Mesendoderm (in vitro differentiated cells): ENCODE data around the gene PTPRG.
A peak's percentile ranks its signal among the peaks of the same experiment; 100 is the strongest.
"Not testable (repeated sequence)": the region's sequence is repeated elsewhere in the genome, so short reads cannot be mapped to it uniquely, and the experiment has no call there.

Experiments used
- DNase-seq: peaks from one replicate; pipeline ENCODE4 v3.0.0; 2013
- H2AK5ac ChIP-seq: 2 replicates; pipeline ENCODE4 v1.6.1; 2013; ENCODE audit warnings: low read length, inconsistent platforms
- H2BK120ac ChIP-seq: 2 replicates; pipeline ENCODE4 v1.6.1; 2013; ENCODE audit warnings: low read depth, mild to moderate bottlenecking, low read length, moderate library complexity, mixed read lengths
- H2BK15ac ChIP-seq: replicated peaks from 2 replicates; pipeline ENCODE4 v1.6.1; 2013; ENCODE audit warnings: low read depth, mild to moderate bottlenecking, moderate library complexity
- H2BK5ac ChIP-seq: 2 replicates; pipeline ENCODE4 v1.6.1; 2013; ENCODE audit warnings: low read length, inconsistent platforms
- H3K18ac ChIP-seq: 2 replicates; pipeline ENCODE4 v1.6.1; 2013; ENCODE audit warnings: mild to moderate bottlenecking, low read length, mixed read lengths
- H3K23ac ChIP-seq: one replicate; pipeline ENCODE4 v1.6.1; 2013; ENCODE audit warnings: low read length
- H3K27ac ChIP-seq: 2 replicates; pipeline ENCODE4 v1.5.1; 2013; ENCODE audit warnings: low read depth, mild to moderate bottlenecking, inconsistent platforms, low read length, moderate library complexity
- H3K27me3 ChIP-seq: 2 replicates; pipeline ENCODE4 v1.6.1; 2013; ENCODE audit warnings: low read length, control low read depth, mild to moderate bottlenecking, inconsistent platforms; ENCODE audit not compliant: insufficient read depth, poor library complexity
- H3K36me3 ChIP-seq: 2 replicates; pipeline ENCODE4 v1.6.1; 2013; ENCODE audit warnings: low read length, inconsistent platforms; ENCODE audit not compliant: control insufficient read depth, insufficient read depth
- H3K4ac ChIP-seq: one replicate; pipeline ENCODE4 v1.6.1; 2013; ENCODE audit warnings: low read depth, mild to moderate bottlenecking, low read length, moderate library complexity
- H3K4me1 ChIP-seq: 2 replicates; pipeline ENCODE4 v1.6.1; 2013; ENCODE audit warnings: low read depth, low read length, inconsistent platforms; ENCODE audit not compliant: control insufficient read depth
- H3K4me2 ChIP-seq: 2 replicates; pipeline ENCODE4 v1.6.1; 2013; ENCODE audit warnings: low read length
- H3K4me3 ChIP-seq: 2 replicates; pipeline ENCODE4 v1.5.1; 2013; ENCODE audit warnings: mild to moderate bottlenecking, low read length
- H3K56ac ChIP-seq: one replicate; pipeline ENCODE4 v1.6.1; 2013; ENCODE audit warnings: low read length
- H3K79me1 ChIP-seq: 2 replicates; pipeline ENCODE4 v1.6.1; 2013; ENCODE audit warnings: low read length, inconsistent platforms
- H3K79me2 ChIP-seq: 2 replicates; pipeline ENCODE4 v1.6.1; 2013; ENCODE audit warnings: mild to moderate bottlenecking, low read length; ENCODE audit not compliant: control insufficient read depth, insufficient read depth
- H3K9ac ChIP-seq: 2 replicates; pipeline ENCODE4 v1.6.1; 2013; ENCODE audit warnings: low read length, inconsistent platforms
- H4K5ac ChIP-seq: one replicate; pipeline ENCODE4 v1.6.1; 2013; ENCODE audit warnings: low read length
- H4K8ac ChIP-seq: one replicate; pipeline ENCODE4 v1.6.1; 2013; ENCODE audit warnings: low read depth, mild to moderate bottlenecking, control low read depth, low read length, moderate library complexity
- WGBS: extraction: QIAGEN DNeasy Blood & Tissue Kit; methylation state at CpG from one replicate; pipeline ENCODE4 v1.1.7; 2013; ENCODE audit warnings: low lambda C conversion rate, missing lambda C conversion rate; ENCODE audit not compliant: insufficient coverage; ENCODE audit errors: extremely low coverage; 5-methylcytosine and 5-hydroxymethylcytosine counted together

Gene PTPRG

GRCh38 chr3:61813636-61814035 is 252.3 kb downstream of the PTPRG start:
- Histone ChIP-seq H3K23ac (no peak overlapping the region), H4K8ac (no peak overlapping the region), H3K36me3 (no peaks in the 10 kb centered on the region), H3K4ac (no peak overlapping the region), H2AK5ac (no peak overlapping the region), H3K56ac (no peak overlapping the region), H2BK15ac (no peak overlapping the region), H3K27ac (no peak overlapping the region), H3K79me2 (peaks cover 30% of the 10 kb centered on the region), H4K5ac (no peak overlapping the region), H3K9ac (no peak overlapping the region), H3K4me3 (no peak overlapping the region), H2BK120ac (no peak overlapping the region), H3K79me1 (peaks cover 13% of the 10 kb centered on the region), H3K4me2 (no peak overlapping the region), H3K18ac (peak overlapping the region; percentile 28), H2BK5ac (no peak overlapping the region), H3K27me3 (no peaks in the 10 kb centered on the region), H3K4me1 (no peaks in the 10 kb centered on the region)
- WGBS: no CpG with 5 or more reads among the region's 4 CpGs
- no peak for DNase-seq

DNA sequence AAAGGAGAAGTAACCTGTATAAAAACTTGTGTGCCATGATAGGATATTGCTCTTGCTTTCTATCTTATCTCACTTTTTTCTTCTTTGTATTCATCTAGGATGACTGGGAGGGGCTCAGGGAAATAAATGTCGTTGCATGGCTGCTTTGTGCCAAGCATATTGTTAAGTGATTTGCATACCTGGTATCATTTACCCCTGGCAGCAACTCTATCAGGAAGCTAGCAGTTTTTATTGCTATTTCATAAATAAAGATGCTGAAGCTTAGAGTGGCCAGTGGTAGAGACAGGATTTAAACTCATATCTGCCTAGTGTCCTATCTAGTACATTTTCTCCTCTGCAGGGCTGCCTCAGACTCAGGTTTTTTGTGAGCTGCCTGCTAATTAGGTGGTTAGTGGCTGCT is 253.3 kb downstream of the PTPRG start:
- Histone ChIP-seq H4K8ac (no peak overlapping the region), H3K36me3 (no peaks in the 10 kb centered on the region), H3K23ac (no peak overlapping the region), H3K4ac (no peak overlapping the region), H3K18ac (no peak overlapping the region), H3K27ac (no peak overlapping the region), H3K79me2 (peaks cover 30% of the 10 kb centered on the region), H3K4me1 (no peaks in the 10 kb centered on the region), H2BK120ac (no peak overlapping the region), H4K5ac (no peak overlapping the region), H3K79me1 (peaks cover 13% of the 10 kb centered on the region), H2BK5ac (no peak overlapping the region), H3K56ac (no peak overlapping the region), H3K9ac (no peak overlapping the region), H3K4me3 (no peak overlapping the region), H3K27me3 (no peaks in the 10 kb centered on the region), H3K4me2 (no peak overlapping the region), H2BK15ac (no peak overlapping the region), H2AK5ac (no peak overlapping the region)
- no CpG with 5 or more reads among the region's 1 CpG for WGBS
- DNase-seq: no peak

GRCh38 chr3:61816304-61816703 is 254.9 kb downstream of the PTPRG start:
- WGBS: no CpG with 5 or more reads among the region's 5 CpGs
- H4K5ac ChIP-seq, H2BK15ac ChIP-seq, H3K36me3 ChIP-seq, H3K79me1 ChIP-seq, H2BK120ac ChIP-seq, H3K4me2 ChIP-seq, H3K27me3 ChIP-seq, H3K23ac ChIP-seq, H3K4me3 ChIP-seq, H3K27ac ChIP-seq, H3K4me1 ChIP-seq, H2BK5ac ChIP-seq, DNase-seq, H2AK5ac ChIP-seq, H3K4ac ChIP-seq, H4K8ac ChIP-seq, H3K18ac ChIP-seq, H3K56ac ChIP-seq, H3K9ac ChIP-seq: not testable (repeated sequence)
- H3K79me2 ChIP-seq: peaks cover 20% of the 10 kb centered on the region

GRCh38 chr3:61819861-61820260 is 258.5 kb downstream of the PTPRG start:
- Histone ChIP-seq H3K4me1 (no peaks in the 10 kb centered on the region), H3K36me3 (no peaks in the 10 kb centered on the region), H3K9ac (no peak overlapping the region), H3K18ac (no peak overlapping the region), H3K4ac (no peak overlapping the region), H3K23ac (no peak overlapping the region), H2BK15ac (no peak overlapping the region), H2AK5ac (no peak overlapping the region), H3K79me2 (peaks cover 23% of the 10 kb centered on the region), H3K4me2 (no peak overlapping the region), H3K4me3 (no peak overlapping the region), H2BK5ac (no peak overlapping the region), H4K8ac (no peak overlapping the region), H3K27ac (no peak overlapping the region), H4K5ac (no peak overlapping the region), H3K27me3 (no peaks in the 10 kb centered on the region), H2BK120ac (no peak overlapping the region), H3K56ac (no peak overlapping the region), H3K79me1 (peaks cover 15% of the 10 kb centered on the region)
- 100% methylated on average over 3 of the region's 3 CpGs for WGBS
- DNase-seq: no peak

DNA sequence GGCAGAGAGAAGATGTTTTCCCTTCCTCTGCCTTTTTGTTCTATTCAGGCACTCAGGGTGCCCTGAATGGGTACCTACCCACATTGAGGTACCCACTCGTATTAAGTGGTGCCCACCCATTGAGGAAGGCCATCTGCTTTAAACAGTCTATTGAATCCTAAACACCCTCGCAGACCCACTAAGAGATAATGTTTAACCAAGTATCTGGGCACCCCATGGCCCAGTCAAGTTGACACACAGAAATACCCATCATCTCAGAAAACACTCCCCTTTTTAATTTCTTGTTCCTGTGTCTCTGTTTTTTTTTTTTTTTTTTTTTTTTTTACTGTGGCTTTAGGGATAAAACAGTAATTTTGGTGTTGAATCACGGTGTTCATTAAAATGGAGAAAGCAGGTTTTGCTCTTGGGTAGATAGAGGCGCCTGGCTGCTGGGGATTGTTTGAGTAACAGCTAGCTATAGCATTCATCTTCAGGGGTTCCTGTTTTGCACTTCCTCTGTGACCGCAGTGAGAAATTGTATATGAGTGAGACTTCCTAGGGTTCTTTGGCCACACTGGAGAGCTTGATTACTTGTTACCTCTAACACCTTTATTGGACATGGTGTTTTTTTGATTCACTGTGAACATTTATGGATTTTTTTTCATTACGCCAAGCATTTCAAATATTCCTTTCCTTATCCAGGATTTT is 259.1 kb downstream of the PTPRG start:
- H2BK5ac ChIP-seq: no peak overlapping the region
- H3K4me1 ChIP-seq: no peaks in the 10 kb centered on the region
- no peak overlapping the region for H3K4me3 ChIP-seq
- no peak overlapping the region for H3K4me2 ChIP-seq
- no peak for DNase-seq
- no peak overlapping the region for H4K5ac ChIP-seq
- no peak overlapping the region for H2AK5ac ChIP-seq
- H3K56ac ChIP-seq: no peak overlapping the region
- no peak overlapping the region for H4K8ac ChIP-seq
- H3K9ac ChIP-seq: no peak overlapping the region
- peaks cover 25% of the 10 kb centered on the region for H3K79me2 ChIP-seq
- H3K18ac ChIP-seq: no peak overlapping the region
- no peaks in the 10 kb centered on the region for H3K36me3 ChIP-seq
- H2BK120ac ChIP-seq: no peak overlapping the region
- no peak overlapping the region for H2BK15ac ChIP-seq
- no peaks in the 10 kb centered on the region for H3K27me3 ChIP-seq
- H3K27ac ChIP-seq: no peak overlapping the region
- peaks cover 15% of the 10 kb centered on the region for H3K79me1 ChIP-seq
- no peak overlapping the region for H3K4ac ChIP-seq
- H3K23ac ChIP-seq: no peak overlapping the region
- WGBS: no CpG with 5 or more reads among the region's 6 CpGs

- H3K23ac ChIP-seq: no peak overlapping the region
- no peaks in the 10 kb centered on the region for H3K36me3 ChIP-seq
- no peak overlapping the region for H3K9ac ChIP-seq
- H3K4me1 ChIP-seq: no peaks in the 10 kb centered on the region
- H3K27ac ChIP-seq: no peak overlapping the region
- H3K18ac ChIP-seq: peak overlapping the region; percentile 60
- H2BK15ac ChIP-seq: no peak overlapping the region
- H3K4ac ChIP-seq: no peak overlapping the region
- no peak overlapping the region for H2BK120ac ChIP-seq
- peaks cover 16% of the 10 kb centered on the region for H3K79me1 ChIP-seq
- no peak overlapping the region for H3K56ac ChIP-seq
- no peak overlapping the region for H3K4me3 ChIP-seq
- WGBS: no CpG with 5 or more reads among the region's 1 CpG
- no peak overlapping the region for H4K8ac ChIP-seq
- no peak overlapping the region for H3K4me2 ChIP-seq
- no peak overlapping the region for H4K5ac ChIP-seq
- H3K79me2 ChIP-seq: peaks cover 29% of the 10 kb centered on the region
- no peak overlapping the region for H2BK5ac ChIP-seq
- no peak overlapping the region for H2AK5ac ChIP-seq
- DNase-seq: no peak
- H3K27me3 ChIP-seq: no peaks in the 10 kb centered on the region
These were observed 260.5 kb downstream of the PTPRG start for GRCh38 chr3:61821823-61822251.
